GM23338 (cell line): Measurements from ENCODE around the gene MS4A4A. TPM values are rescaled to one million over a fixed set of nuclear protein-coding genes. Genes with fewer than 3 reads are reported as not detected.

Experiments
- EZH2 ChIP-seq: fragments of 200-600 bp; sonication (generic); IDR thresholded peaks from one replicate; pipeline ENCODE4 v1.8.0; 2017; ENCODE audit warnings: antibody characterized with exemption, mild to moderate bottlenecking, low read depth; ENCODE audit not compliant: unreplicated experiment
- EZH2phosphoT487 ChIP-seq: fragments of 200-600 bp; sonication (generic); IDR thresholded peaks from one replicate; pipeline ENCODE4 v1.8.1; 2018; ENCODE audit warnings: antibody characterized with exemption; ENCODE audit not compliant: unreplicated experiment
- REST ChIP-seq: IDR thresholded peaks from one replicate; pipeline ENCODE4 v1.6.1; 2018; ENCODE audit warnings: antibody characterized with exemption; ENCODE audit not compliant: unreplicated experiment
- STAT1 ChIP-seq: IDR thresholded peaks from one replicate; pipeline ENCODE4 v1.6.1; 2016; ENCODE audit warnings: antibody characterized with exemption; ENCODE audit not compliant: unreplicated experiment
- ZNF114 ChIP-seq: fragments of 250-450 bp; sonication (Bioruptor Pico); IDR thresholded peaks from 2 replicates; pipeline ENCODE4 v1.5.0; 2020; ENCODE audit warnings: mild to moderate bottlenecking, moderate library complexity
- ZNF331 ChIP-seq: fragments of 250-450 bp; sonication (Bioruptor Pico); IDR thresholded peaks from 2 replicates; pipeline ENCODE4 v1.5.0; 2020; ENCODE audit warnings: low read depth, mild to moderate bottlenecking, moderate library complexity
- polyA plus RNA-seq: library from polyadenylated mRNA; unstranded; fragments of >200 nt; fragmentation: Nextera tagmentation; extraction: Ambion mirVana; gene quantifications from 2 replicates; pipeline ENCODE4 v1.2.1, GENCODE V29; 2016
- total RNA-seq: library from RNA; depleted of rRNA; stranded (reverse); fragments of >200 nt; shearing (Covaris generic); gene quantifications from 2 replicates; pipeline ENCODE4 v1.2.3, GENCODE V29; 2014
- TF ChIP-seq, protein P1 (sequence below): fragments of 250-450 bp; sonication (Bioruptor Pico); IDR thresholded peaks from 2 replicates; pipeline ENCODE4 v1.5.0; 2020; ENCODE audit warnings: mild to moderate bottlenecking, moderate library complexity
- TF ChIP-seq, protein P2 (sequence below): IDR thresholded peaks from 2 replicates; pipeline ENCODE4 v1.6.1; 2016; ENCODE audit warnings: antibody characterized with exemption

MS4A4A gene
- total and polyA plus RNA-seq, 2 experiments from 2014 or later: not detected

- TF ChIP-seq, protein P1, sequence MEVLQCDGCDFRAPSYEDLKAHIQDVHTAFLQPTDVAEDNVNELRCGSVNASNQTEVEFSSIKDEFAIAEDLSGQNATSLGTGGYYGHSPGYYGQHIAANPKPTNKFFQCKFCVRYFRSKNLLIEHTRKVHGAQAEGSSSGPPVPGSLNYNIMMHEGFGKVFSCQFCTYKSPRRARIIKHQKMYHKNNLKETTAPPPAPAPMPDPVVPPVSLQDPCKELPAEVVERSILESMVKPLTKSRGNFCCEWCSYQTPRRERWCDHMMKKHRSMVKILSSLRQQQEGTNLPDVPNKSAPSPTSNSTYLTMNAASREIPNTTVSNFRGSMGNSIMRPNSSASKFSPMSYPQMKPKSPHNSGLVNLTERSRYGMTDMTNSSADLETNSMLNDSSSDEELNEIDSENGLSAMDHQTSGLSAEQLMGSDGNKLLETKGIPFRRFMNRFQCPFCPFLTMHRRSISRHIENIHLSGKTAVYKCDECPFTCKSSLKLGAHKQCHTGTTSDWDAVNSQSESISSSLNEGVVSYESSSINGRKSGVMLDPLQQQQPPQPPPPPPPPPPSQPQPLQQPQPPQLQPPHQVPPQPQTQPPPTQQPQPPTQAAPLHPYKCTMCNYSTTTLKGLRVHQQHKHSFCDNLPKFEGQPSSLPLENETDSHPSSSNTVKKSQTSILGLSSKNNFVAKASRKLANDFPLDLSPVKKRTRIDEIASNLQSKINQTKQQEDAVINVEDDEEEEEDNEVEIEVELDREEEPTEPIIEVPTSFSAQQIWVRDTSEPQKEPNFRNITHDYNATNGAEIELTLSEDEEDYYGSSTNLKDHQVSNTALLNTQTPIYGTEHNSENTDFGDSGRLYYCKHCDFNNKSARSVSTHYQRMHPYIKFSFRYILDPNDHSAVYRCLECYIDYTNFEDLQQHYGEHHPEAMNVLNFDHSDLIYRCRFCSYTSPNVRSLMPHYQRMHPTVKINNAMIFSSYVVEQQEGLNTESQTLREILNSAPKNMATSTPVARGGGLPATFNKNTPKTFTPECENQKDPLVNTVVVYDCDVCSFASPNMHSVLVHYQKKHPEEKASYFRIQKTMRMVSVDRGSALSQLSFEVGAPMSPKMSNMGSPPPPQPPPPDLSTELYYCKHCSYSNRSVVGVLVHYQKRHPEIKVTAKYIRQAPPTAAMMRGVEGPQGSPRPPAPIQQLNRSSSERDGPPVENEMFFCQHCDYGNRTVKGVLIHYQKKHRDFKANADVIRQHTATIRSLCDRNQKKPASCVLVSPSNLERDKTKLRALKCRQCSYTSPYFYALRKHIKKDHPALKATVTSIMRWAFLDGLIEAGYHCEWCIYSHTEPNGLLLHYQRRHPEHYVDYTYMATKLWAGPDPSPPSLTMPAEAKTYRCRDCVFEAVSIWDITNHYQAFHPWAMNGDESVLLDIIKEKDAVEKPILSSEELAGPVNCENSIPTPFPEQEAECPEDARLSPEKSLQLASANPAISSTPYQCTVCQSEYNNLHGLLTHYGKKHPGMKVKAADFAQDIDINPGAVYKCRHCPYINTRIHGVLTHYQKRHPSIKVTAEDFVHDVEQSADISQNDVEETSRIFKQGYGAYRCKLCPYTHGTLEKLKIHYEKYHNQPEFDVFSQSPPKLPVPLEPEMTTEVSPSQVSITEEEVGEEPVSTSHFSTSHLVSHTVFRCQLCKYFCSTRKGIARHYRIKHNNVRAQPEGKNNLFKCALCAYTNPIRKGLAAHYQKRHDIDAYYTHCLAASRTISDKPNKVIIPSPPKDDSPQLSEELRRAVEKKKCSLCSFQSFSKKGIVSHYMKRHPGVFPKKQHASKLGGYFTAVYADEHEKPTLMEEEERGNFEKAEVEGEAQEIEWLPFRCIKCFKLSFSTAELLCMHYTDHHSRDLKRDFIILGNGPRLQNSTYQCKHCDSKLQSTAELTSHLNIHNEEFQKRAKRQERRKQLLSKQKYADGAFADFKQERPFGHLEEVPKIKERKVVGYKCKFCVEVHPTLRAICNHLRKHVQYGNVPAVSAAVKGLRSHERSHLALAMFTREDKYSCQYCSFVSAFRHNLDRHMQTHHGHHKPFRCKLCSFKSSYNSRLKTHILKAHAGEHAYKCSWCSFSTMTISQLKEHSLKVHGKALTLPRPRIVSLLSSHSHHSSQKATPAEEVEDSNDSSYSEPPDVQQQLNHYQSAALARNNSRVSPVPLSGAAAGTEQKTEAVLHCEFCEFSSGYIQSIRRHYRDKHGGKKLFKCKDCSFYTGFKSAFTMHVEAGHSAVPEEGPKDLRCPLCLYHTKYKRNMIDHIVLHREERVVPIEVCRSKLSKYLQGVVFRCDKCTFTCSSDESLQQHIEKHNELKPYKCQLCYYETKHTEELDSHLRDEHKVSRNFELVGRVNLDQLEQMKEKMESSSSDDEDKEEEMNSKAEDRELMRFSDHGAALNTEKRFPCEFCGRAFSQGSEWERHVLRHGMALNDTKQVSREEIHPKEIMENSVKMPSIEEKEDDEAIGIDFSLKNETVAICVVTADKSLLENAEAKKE (CRISPR knock-in tag): no peak
- TF ChIP-seq REST (no peak), ZNF114 (CRISPR knock-in tag) (no peak), ZNF331 (CRISPR knock-in tag) (no peak), EZH2phosphoT487 (no peak), EZH2 (no peak), STAT1 (no peak)
- TF ChIP-seq, protein P2, sequence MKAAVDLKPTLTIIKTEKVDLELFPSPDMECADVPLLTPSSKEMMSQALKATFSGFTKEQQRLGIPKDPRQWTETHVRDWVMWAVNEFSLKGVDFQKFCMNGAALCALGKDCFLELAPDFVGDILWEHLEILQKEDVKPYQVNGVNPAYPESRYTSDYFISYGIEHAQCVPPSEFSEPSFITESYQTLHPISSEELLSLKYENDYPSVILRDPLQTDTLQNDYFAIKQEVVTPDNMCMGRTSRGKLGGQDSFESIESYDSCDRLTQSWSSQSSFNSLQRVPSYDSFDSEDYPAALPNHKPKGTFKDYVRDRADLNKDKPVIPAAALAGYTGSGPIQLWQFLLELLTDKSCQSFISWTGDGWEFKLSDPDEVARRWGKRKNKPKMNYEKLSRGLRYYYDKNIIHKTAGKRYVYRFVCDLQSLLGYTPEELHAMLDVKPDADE: no peak
Observed at GRCh38 chr11:60274416-60274815, 6.0 kb upstream of the MS4A4A start (continued).
